ENCODE data around the gene SLAMF8. TPM values are rescaled to one million over a fixed set of nuclear protein-coding genes. Genes with fewer than 3 reads are reported as not detected.

The SLAMF8 gene
- total RNA-seq = 1 to 10 TPM in 1 of 2 donors, under 1 TPM in 1; 0.28 to 1.2 TPM
- polyA plus RNA-seq = 1 to 10 TPM; 1.1 to 1.6 TPM

DNA sequence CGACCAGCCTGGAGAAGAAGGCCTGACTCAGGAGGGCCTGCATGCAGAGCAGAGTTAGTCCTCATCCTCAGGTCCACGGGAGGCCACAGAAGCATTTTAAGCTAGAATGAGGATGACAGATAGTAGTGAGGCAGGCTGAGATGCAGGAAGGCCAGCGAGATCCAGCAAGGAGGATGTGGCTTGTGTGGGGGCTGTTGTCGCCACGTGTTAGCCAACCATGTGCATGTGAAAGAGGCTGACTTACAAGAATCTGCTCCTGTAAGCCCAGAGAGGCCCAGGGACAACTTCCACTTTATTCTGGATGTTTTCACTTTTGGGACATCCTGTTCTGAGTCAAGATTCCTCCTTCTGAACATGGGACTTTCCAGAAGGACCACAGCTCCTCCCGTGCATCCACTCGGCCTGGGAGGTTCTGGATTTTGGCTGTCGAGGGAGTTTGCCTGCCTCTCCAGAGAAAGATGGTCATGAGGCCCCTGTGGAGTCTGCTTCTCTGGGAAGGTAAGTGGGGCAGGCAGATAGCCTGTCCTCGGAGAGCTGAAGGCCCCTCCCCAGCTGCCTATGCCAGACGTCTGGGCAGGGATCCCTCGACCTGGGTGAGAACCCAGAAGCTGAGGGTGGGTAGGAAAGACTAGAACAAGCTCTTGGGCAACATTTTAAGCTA lies at the start of gene SLAMF8:
Gene SLAMF8, plus strand, starts transcription at position 433 of the 661 bp plus-strand sequence. Its CDS starts 26 bp downstream, at position 459.
- no peak for DNase-seq (ENCODE audit: low spot score)
- Histone ChIP-seq H3K27me3 (ENCODE audit: control insufficient read depth in 4 of 4, insufficient read depth in 4 of 4, low read length in 3 of 4) (no peaks in the 10 kb centered on the region), H3K4me1 (ENCODE audit: control insufficient read depth in 4 of 4, insufficient read depth in 4 of 4, low read length in 3 of 4) (no peaks in the 10 kb centered on the region), H3K9ac (ENCODE audit: low read depth in 1 of 2, low read length in 2 of 2) (no peak within 1 kb of the TSS), H3K9me3 (ENCODE audit: control insufficient read depth in 4 of 4, low read length in 3 of 4) (no peaks in the 10 kb centered on the region), H3K4me3 (ENCODE audit: low read depth in 1 of 3, low read length in 3 of 3) (no peak within 1 kb of the TSS), H3K36me3 (ENCODE audit: control insufficient read depth in 4 of 4, insufficient read depth in 3 of 4, low read depth in 1 of 4, low read length in 3 of 4) (no peaks in the 10 kb centered on the region), H3K27ac (ENCODE audit: low read depth in 1 of 2, low read length in 2 of 2) (no peak within 1 kb of the TSS)
- 76% methylated on average over 11 of the region's 11 CpGs for WGBS
- TF ChIP-seq TAF1 (conservative IDR thresholded peaks at IDR 0.05) = no peak
- TF ChIP-seq, protein P1, sequence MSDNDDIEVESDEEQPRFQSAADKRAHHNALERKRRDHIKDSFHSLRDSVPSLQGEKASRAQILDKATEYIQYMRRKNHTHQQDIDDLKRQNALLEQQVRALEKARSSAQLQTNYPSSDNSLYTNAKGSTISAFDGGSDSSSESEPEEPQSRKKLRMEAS (IDR thresholded peaks at IDR 0.05) = peak; percentile 45

DNA sequence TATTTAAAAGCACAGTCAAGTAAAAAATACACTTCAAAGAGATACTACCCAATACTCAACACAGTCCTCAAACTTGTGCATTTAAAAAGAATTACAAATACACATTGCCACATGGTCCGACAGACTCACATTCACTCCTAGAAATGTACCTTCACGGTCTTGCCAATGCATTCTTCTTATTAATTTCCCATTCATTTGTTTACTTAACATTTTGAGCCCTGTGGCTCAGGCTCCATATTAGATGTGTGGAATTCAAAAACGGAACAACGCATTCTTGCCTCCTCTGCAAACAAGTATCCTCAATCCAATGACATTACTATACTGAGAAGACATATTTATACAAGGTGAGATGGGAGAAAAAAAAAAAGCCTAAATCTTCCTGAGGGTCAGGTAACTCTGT lies 48.4 kb upstream of the SLAMF8 start:
- no peaks in the 10 kb centered on the region for H3K9me3 ChIP-seq (ENCODE audit: control insufficient read depth in 4 of 4, low read length in 3 of 4)
- no peak overlapping the region for H3K27ac ChIP-seq (ENCODE audit: low read depth in 1 of 2, low read length in 2 of 2)
- TF ChIP-seq FOXA2 (IDR thresholded peaks at IDR 0.05) (no peak), FOXA1 (IDR thresholded peaks at IDR 0.05) (no peak), REST (IDR thresholded peaks at IDR 0.05) (no peak)
- peaks cover 3 to 33% (median 12%) of the 10 kb centered on the region in 4 donors for H3K4me1 ChIP-seq (ENCODE audit: control insufficient read depth in 4 of 4, insufficient read depth in 4 of 4, low read length in 3 of 4)
- H3K36me3 ChIP-seq (ENCODE audit: control insufficient read depth in 4 of 4, insufficient read depth in 3 of 4, low read depth in 1 of 4, low read length in 3 of 4) = no peaks in the 10 kb centered on the region
- no peaks in the 10 kb centered on the region for H3K27me3 ChIP-seq (ENCODE audit: control insufficient read depth in 4 of 4, insufficient read depth in 4 of 4, low read length in 3 of 4)
- no peak overlapping the region for H3K4me3 ChIP-seq (ENCODE audit: low read depth in 1 of 3, low read length in 3 of 3)
- no peak overlapping the region for H3K9ac ChIP-seq (ENCODE audit: low read depth in 1 of 2, low read length in 2 of 2)
- WGBS = 97% methylated on average over 4 of the region's 4 CpGs
- no peak for DNase-seq (ENCODE audit: low spot score)

DNA sequence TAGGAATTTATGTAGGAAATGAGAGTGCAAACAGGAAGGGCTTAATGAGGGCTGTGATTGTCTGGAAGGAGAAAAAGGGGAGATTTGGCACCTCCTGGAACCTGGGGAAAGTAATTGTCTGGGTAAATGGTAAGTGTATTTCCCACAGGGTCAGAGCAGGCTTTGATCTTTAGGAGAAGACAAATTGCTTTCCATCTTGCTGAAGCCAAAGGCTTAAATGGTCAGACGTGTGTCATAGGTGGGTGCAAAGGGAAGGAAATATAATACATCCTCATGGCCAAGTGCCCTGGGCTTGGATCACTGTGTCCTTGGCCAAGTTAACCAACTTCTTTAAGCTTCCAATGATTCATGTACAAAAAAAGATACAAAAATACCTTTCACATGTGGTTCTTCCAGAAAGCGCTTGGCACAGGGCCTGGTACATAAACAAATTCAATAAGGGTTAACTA lies 47.2 kb upstream of the SLAMF8 start:
- Histone ChIP-seq H3K27ac (ENCODE audit: low read depth in 1 of 2, low read length in 2 of 2) (no peak overlapping the region), H3K9me3 (ENCODE audit: control insufficient read depth in 4 of 4, low read length in 3 of 4) (no peaks in the 10 kb centered on the region), H3K27me3 (ENCODE audit: control insufficient read depth in 4 of 4, insufficient read depth in 4 of 4, low read length in 3 of 4) (no peaks in the 10 kb centered on the region), H3K9ac (ENCODE audit: low read depth in 1 of 2, low read length in 2 of 2) (no peak overlapping the region), H3K4me3 (ENCODE audit: low read depth in 1 of 3, low read length in 3 of 3) (no peak overlapping the region), H3K36me3 (ENCODE audit: control insufficient read depth in 4 of 4, insufficient read depth in 3 of 4, low read depth in 1 of 4, low read length in 3 of 4) (no peaks in the 10 kb centered on the region), H3K4me1 (ENCODE audit: control insufficient read depth in 4 of 4, insufficient read depth in 4 of 4, low read length in 3 of 4) (peaks cover 3 to 36% (median 12%) of the 10 kb centered on the region in 4 donors)
- DNase-seq (ENCODE audit: low spot score) = no peak
- 84% methylated on average over 2 of the region's 2 CpGs for WGBS
- no peak for TF ChIP-seq ZBTB33 (IDR thresholded peaks at IDR 0.05)
- no peak for TF ChIP-seq RAD21 (IDR thresholded peaks at IDR 0.05)
- no peak for TF ChIP-seq RXRA (IDR thresholded peaks at IDR 0.05)
